ENCODE measurements around the gene CWC15.

DNA sequence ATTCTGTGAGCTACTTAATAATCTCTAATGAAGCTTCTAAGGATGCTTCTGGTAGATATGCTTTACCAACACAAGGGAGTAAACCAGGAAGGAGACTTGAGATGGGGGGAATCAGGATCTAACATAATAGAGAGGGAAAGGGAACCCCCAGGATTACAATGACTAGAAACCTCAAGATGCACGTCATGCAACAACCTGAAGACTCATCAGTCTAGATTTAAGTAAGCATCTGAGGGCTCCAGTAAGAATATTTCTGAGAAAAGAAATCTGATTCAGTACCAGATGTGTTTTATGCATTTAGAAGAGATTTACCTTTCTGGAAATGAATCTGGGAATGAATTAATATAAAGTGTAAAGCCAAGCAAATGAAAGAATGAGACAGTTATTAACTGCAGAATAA, 15.4 kb upstream of the CWC15 start:
- no peak for TF ChIP-seq POLR2A (IDR thresholded peaks at IDR 0.05)
- TF ChIP-seq, protein P1, sequence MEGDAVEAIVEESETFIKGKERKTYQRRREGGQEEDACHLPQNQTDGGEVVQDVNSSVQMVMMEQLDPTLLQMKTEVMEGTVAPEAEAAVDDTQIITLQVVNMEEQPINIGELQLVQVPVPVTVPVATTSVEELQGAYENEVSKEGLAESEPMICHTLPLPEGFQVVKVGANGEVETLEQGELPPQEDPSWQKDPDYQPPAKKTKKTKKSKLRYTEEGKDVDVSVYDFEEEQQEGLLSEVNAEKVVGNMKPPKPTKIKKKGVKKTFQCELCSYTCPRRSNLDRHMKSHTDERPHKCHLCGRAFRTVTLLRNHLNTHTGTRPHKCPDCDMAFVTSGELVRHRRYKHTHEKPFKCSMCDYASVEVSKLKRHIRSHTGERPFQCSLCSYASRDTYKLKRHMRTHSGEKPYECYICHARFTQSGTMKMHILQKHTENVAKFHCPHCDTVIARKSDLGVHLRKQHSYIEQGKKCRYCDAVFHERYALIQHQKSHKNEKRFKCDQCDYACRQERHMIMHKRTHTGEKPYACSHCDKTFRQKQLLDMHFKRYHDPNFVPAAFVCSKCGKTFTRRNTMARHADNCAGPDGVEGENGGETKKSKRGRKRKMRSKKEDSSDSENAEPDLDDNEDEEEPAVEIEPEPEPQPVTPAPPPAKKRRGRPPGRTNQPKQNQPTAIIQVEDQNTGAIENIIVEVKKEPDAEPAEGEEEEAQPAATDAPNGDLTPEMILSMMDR (IDR thresholded peaks at IDR 0.05): no peak
